Head of caudate nucleus (tissue), 42 donors: ENCODE measurements around the gene TSPOAP1.

Source experiments
- DNase-seq, 42 donors: peaks; one replicate each; pipeline versions ENCODE4 v3.0.0 to v3.0.0-alpha.2; 2020 to 2021; ENCODE audit warnings: mixed read lengths in 7 of 42
- intact Hi-C: fragments of 100-400 bp; cut with DNase I; formaldehyde crosslinking; loops from one replicate; pipeline ENCODE4 v1.15.0; 2022

Gene TSPOAP1

DNA sequence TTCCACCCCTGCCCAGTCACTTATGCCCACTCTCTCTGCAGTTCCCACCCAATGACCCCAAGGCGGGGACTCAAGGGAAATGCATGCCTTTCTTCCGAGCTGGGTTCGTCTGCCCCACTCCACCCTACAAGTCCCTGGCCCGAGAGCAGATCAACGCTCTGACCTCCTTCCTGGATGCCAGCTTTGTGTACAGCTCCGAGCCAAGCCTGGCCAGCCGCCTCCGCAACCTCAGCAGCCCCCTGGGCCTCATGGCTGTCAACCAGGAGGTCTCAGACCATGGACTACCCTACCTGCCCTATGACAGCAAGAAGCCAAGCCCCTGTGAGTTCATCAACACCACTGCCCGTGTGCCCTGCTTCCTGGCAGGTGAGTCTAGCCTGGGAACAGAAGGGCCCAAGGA, 76.5 kb downstream of the TSPOAP1 start:
- DNase-seq: no peak
- intact Hi-C loops: no loop called here
